Measurements from ENCODE around the gene FKBP14.
A peak's percentile ranks its signal among the peaks of the same experiment; 100 is the strongest.

Gene FKBP14

GRCh38 chr7:30027740-30028215 is 1.3 kb upstream of the FKBP14 start:
- DNase-seq (ENCODE audit: low read depth, low spot score), result no peak
- TF ChIP-seq CTCF (IDR thresholded peaks at IDR 0.05; ENCODE audit: low read depth, low read length), result no peak
- in situ Hi-C loops (cut with HindIII; ENCODE audit: low sequenced_read_pairs), result no loop called here
- H3K4me3 ChIP-seq (ENCODE audit: low read depth, low read length), result peak overlapping the region; percentile 56

GRCh38 chr7:30027065-30027456 is 559 bp upstream of the FKBP14 start:
- TF ChIP-seq CTCF (IDR thresholded peaks at IDR 0.05; ENCODE audit: low read depth, low read length), result no peak
- DNase-seq (ENCODE audit: low read depth, low spot score), result no peak
- in situ Hi-C loops (cut with HindIII; ENCODE audit: low sequenced_read_pairs), result no loop called here
- peak overlapping the region; percentile 56 for H3K4me3 ChIP-seq (ENCODE audit: low read depth, low read length)

- in situ Hi-C loops (cut with HindIII; ENCODE audit: low sequenced_read_pairs), result no loop called here
- no peak for DNase-seq (ENCODE audit: low read depth, low spot score)
- no peak for TF ChIP-seq CTCF (IDR thresholded peaks at IDR 0.05; ENCODE audit: low read depth, low read length)
- no peak overlapping the region for H3K4me3 ChIP-seq (ENCODE audit: low read depth, low read length)
Observed at GRCh38 chr7:30023524-30023923, 3.0 kb downstream of the FKBP14 start.

- no peak for TF ChIP-seq CTCF (IDR thresholded peaks at IDR 0.05; ENCODE audit: low read depth, low read length)
- in situ Hi-C loops (cut with HindIII; ENCODE audit: low sequenced_read_pairs), result no loop called here
- no peak overlapping the region for H3K4me3 ChIP-seq (ENCODE audit: low read depth, low read length)
- no peak for DNase-seq (ENCODE audit: low read depth, low spot score)
Observed at GRCh38 chr7:30022991-30023390, 3.5 kb downstream of the FKBP14 start.

GRCh38 chr7:30020535-30020934 is 6.0 kb downstream of the FKBP14 start:
- no peak for TF ChIP-seq CTCF (IDR thresholded peaks at IDR 0.05; ENCODE audit: low read depth, low read length)
- in situ Hi-C loops (cut with HindIII; ENCODE audit: low sequenced_read_pairs), result no loop called here
- no peak for DNase-seq (ENCODE audit: low read depth, low spot score)
- H3K4me3 ChIP-seq (ENCODE audit: low read depth, low read length), result no peak overlapping the region

- no peak for TF ChIP-seq CTCF (IDR thresholded peaks at IDR 0.05; ENCODE audit: low read depth, low read length)
- in situ Hi-C loops (cut with HindIII; ENCODE audit: low sequenced_read_pairs), result no loop called here
- no peak for DNase-seq (ENCODE audit: low read depth, low spot score)
- H3K4me3 ChIP-seq (ENCODE audit: low read depth, low read length), result no peak overlapping the region
Observed at GRCh38 chr7:30019960-30020359, 6.5 kb downstream of the FKBP14 start.

- TF ChIP-seq CTCF (IDR thresholded peaks at IDR 0.05; ENCODE audit: low read depth, low read length), result peak; percentile 7
- no peak overlapping the region for H3K4me3 ChIP-seq (ENCODE audit: low read depth, low read length)
- DNase-seq (ENCODE audit: low read depth, low spot score), result no peak
- in situ Hi-C loops (cut with HindIII; ENCODE audit: low sequenced_read_pairs), result no loop called here
Observed at GRCh38 chr7:30019387-30019786, 7.1 kb downstream of the FKBP14 start.

All from astrocyte of the spinal cord (primary cell).